Left ventricle myocardium inferior (tissue), 1 donor: Measurements from ENCODE around the gene SLC39A11. TPM values are rescaled to one million over a fixed set of nuclear protein-coding genes. Genes with fewer than 3 reads are reported as not detected.

ENCODE experiments used
- DNase-seq: peaks from one replicate; pipeline ENCODE4 v3.0.0-alpha.2; 2020
- H3K27ac ChIP-seq: fragments of 200-600 bp; replicated peaks from 2 replicates; pipeline ENCODE4 v1.8.0; 2021
- H3K27me3 ChIP-seq: fragments of 200-600 bp; 2 replicates; pipeline ENCODE4 v1.8.0; 2021; ENCODE audit warnings: low read depth
- H3K36me3 ChIP-seq: fragments of 200-600 bp; 2 replicates; pipeline ENCODE4 v1.8.0; 2021
- H3K4me1 ChIP-seq: fragments of 200-600 bp; 2 replicates; pipeline ENCODE4 v1.8.0; 2021
- H3K4me3 ChIP-seq: fragments of 200-600 bp; 2 replicates; pipeline ENCODE4 v1.8.0; 2021; ENCODE audit warnings: mild to moderate bottlenecking, moderate library complexity
- H3K9me3 ChIP-seq: fragments of 200-600 bp; replicated peaks from 2 replicates; pipeline ENCODE4 v1.8.0; 2021
- CTCF ChIP-seq: fragments of 200-600 bp; IDR thresholded peaks from 2 replicates; pipeline ENCODE4 v1.8.0; 2021; ENCODE audit warnings: antibody characterized with exemption, mild to moderate bottlenecking, borderline replicate concordance
- intact Hi-C: fragments of 100-400 bp; cut with micrococcal nuclease; formaldehyde crosslinking; loops from one replicate; pipeline ENCODE4 v1.11.0; 2022
- total RNA-seq: library from RNA; stranded (reverse); fragmentation: NEBNext Ultra II Directional; extraction: Animal tissue kit (Norgen Biotek cat#: 25700); gene quantifications from one replicate; pipeline ENCODE4 v1.2.1, GENCODE V29; 2021
- donor health status: DM: no; HTN: yes; CAD: no; lungs with severe emphysema.

Gene SLC39A11
- total RNA-seq, 1 donor from 2014 or later = 6.4 TPM

- DNase-seq = no peak
- Histone ChIP-seq H3K4me1 (no peaks in the 10 kb centered on the region), H3K4me3 (no peak overlapping the region), H3K9me3 (no peaks in the 10 kb centered on the region), H3K27ac (no peak overlapping the region), H3K36me3 (no peaks in the 10 kb centered on the region), H3K27me3 (no peaks in the 10 kb centered on the region)
- TF ChIP-seq CTCF = no peak
- intact Hi-C loops = loop anchor here (10.0 kb wide), 1 partner anchor 72 kb away; no protein-coding TSS in a partner anchor
These were observed 165.3 kb downstream of the SLC39A11 start for GRCh38 chr17:72927146-72927545.

GRCh38 chr17:72926171-72926570 is 166.3 kb downstream of the SLC39A11 start:
- Histone ChIP-seq H3K27ac (no peak overlapping the region), H3K9me3 (no peaks in the 10 kb centered on the region), H3K36me3 (no peaks in the 10 kb centered on the region), H3K27me3 (no peaks in the 10 kb centered on the region), H3K4me1 (no peaks in the 10 kb centered on the region), H3K4me3 (no peak overlapping the region)
- no peak for TF ChIP-seq CTCF
- no peak for DNase-seq
- intact Hi-C loops = loop anchor here (10.0 kb wide), 1 partner anchor 71 kb away; no protein-coding TSS in a partner anchor

GRCh38 chr17:72924196-72924595 is 168.3 kb downstream of the SLC39A11 start:
- H3K4me1 ChIP-seq = no peaks in the 10 kb centered on the region
- H3K4me3 ChIP-seq = no peak overlapping the region
- no peak for TF ChIP-seq CTCF
- no peaks in the 10 kb centered on the region for H3K36me3 ChIP-seq
- no peaks in the 10 kb centered on the region for H3K27me3 ChIP-seq
- intact Hi-C loops = loop anchor here (10.0 kb wide), 1 partner anchor 69 kb away; no protein-coding TSS in a partner anchor
- H3K9me3 ChIP-seq = no peaks in the 10 kb centered on the region
- no peak for DNase-seq
- no peak overlapping the region for H3K27ac ChIP-seq

- no peaks in the 10 kb centered on the region for H3K4me1 ChIP-seq
- no peaks in the 10 kb centered on the region for H3K36me3 ChIP-seq
- no peaks in the 10 kb centered on the region for H3K27me3 ChIP-seq
- no peak for DNase-seq
- no peaks in the 10 kb centered on the region for H3K9me3 ChIP-seq
- no peak overlapping the region for H3K4me3 ChIP-seq
- intact Hi-C loops = loop anchor here (10.0 kb wide), 1 partner anchor 67 kb away; no protein-coding TSS in a partner anchor
- H3K27ac ChIP-seq = no peak overlapping the region
- TF ChIP-seq CTCF = no peak
These were observed 170.3 kb downstream of the SLC39A11 start for GRCh38 chr17:72922219-72922618.

GRCh38 chr17:72921347-72922054 is 171.0 kb downstream of the SLC39A11 start:
- intact Hi-C loops = loop anchor here (10.0 kb wide), 1 partner anchor 67 kb away; no protein-coding TSS in a partner anchor

More at GRCh38 chr17:72921347-72922054, 171.0 kb downstream of the SLC39A11 start:
- Histone ChIP-seq H3K27ac (no peak overlapping the region), H3K9me3 (no peaks in the 10 kb centered on the region), H3K36me3 (no peaks in the 10 kb centered on the region), H3K4me1 (no peaks in the 10 kb centered on the region), H3K27me3 (no peaks in the 10 kb centered on the region), H3K4me3 (no peak overlapping the region)
- DNase-seq = no peak
- TF ChIP-seq CTCF = no peak
